Astrocyte (in vitro differentiated cells and primary cell): ENCODE measurements around the gene MYO1F. TPM values are rescaled to one million over a fixed set of nuclear protein-coding genes. Genes with fewer than 3 reads are reported as not detected.

Experiments
- DNase-seq: peaks from one replicate; pipeline ENCODE4 v3.0.0-alpha.2; 2010; ENCODE audit warnings: low read depth
- FAIRE-seq: peaks from 2 replicates; lab custom pipeline; 2011; peaks lifted over from hg19 to GRCh38; lab: Jason Lieb, UNC
- H2AFZ ChIP-seq: 2 replicates; pipeline ENCODE4 v1.6.0; 2012; ENCODE audit warnings: low read depth, low read length, inconsistent platforms
- H3K27ac ChIP-seq: 2 replicates; pipeline ENCODE4 v1.5.1; 2011; ENCODE audit warnings: low read depth, low read length, inconsistent platforms
- H3K27me3 ChIP-seq: 2 replicates; pipeline ENCODE4 v1.6.0; 2011; ENCODE audit warnings: low read length, inconsistent platforms; ENCODE audit not compliant: insufficient read depth
- H3K36me3 ChIP-seq: 2 replicates; pipeline ENCODE4 v1.5.1; 2011; ENCODE audit warnings: low read length, inconsistent platforms; ENCODE audit not compliant: insufficient read depth
- H3K4me1 ChIP-seq: 2 replicates; pipeline ENCODE4 v1.5.1; 2011; ENCODE audit warnings: low read length, inconsistent platforms; ENCODE audit not compliant: insufficient read depth
- H3K4me2 ChIP-seq: 2 replicates; pipeline ENCODE4 v1.6.0; 2012; ENCODE audit warnings: low read length, inconsistent platforms
- H3K4me3 ChIP-seq: 2 replicates; pipeline ENCODE4 v1.5.1; 2011; ENCODE audit warnings: low read depth, mild to moderate bottlenecking, low read length, inconsistent platforms; ENCODE audit not compliant: insufficient read depth
- H3K79me2 ChIP-seq: 2 replicates; pipeline ENCODE4 v1.6.0; 2012; ENCODE audit warnings: mild to moderate bottlenecking, low read length, inconsistent platforms; ENCODE audit not compliant: insufficient read depth
- H3K9ac ChIP-seq: 2 replicates; pipeline ENCODE4 v1.6.0; 2012; ENCODE audit warnings: mild to moderate bottlenecking, low read length, inconsistent platforms
- H3K9me3 ChIP-seq: 2 replicates; pipeline ENCODE4 v1.5.1; 2012; ENCODE audit warnings: low read depth, mild to moderate bottlenecking, low read length, inconsistent platforms; ENCODE audit not compliant: insufficient read depth
- H4K20me1 ChIP-seq: 2 replicates; pipeline ENCODE4 v1.6.0; 2012; ENCODE audit warnings: low read length, inconsistent platforms; ENCODE audit not compliant: insufficient read depth
- H3K27ac Mint-ChIP-seq: one replicate; pipeline ENCODE4 v1.8.0; 2021; ENCODE audit warnings: mild to moderate bottlenecking, mixed read lengths; ENCODE audit not compliant: unreplicated experiment
- H3K27me3 Mint-ChIP-seq: one replicate; pipeline ENCODE4 v1.8.0; 2021; ENCODE audit warnings: low read depth, mixed read lengths; ENCODE audit not compliant: unreplicated experiment
- H3K36me3 Mint-ChIP-seq: one replicate; pipeline ENCODE4 v1.8.0; 2021; ENCODE audit warnings: low read depth, mixed read lengths; ENCODE audit not compliant: unreplicated experiment
- H3K4me1 Mint-ChIP-seq: one replicate; pipeline ENCODE4 v1.8.0; 2021; ENCODE audit warnings: low read depth, mixed read lengths; ENCODE audit not compliant: unreplicated experiment
- H3K4me3 Mint-ChIP-seq: one replicate; pipeline ENCODE4 v1.8.0; 2021; ENCODE audit warnings: mild to moderate bottlenecking, moderate library complexity, mixed read lengths; ENCODE audit not compliant: unreplicated experiment
- H3K9me3 Mint-ChIP-seq: one replicate; pipeline ENCODE4 v1.8.0; 2021; ENCODE audit warnings: mild to moderate bottlenecking, mixed read lengths; ENCODE audit not compliant: unreplicated experiment
- CTCF ChIP-seq: IDR thresholded peaks from 2 replicates; pipeline ENCODE4 v1.5.1; 2011; ENCODE audit warnings: low read depth, mild to moderate bottlenecking, inconsistent platforms, low read length, moderate library complexity; ENCODE audit not compliant: insufficient read depth
- EZH2 ChIP-seq: IDR thresholded peaks from 2 replicates; pipeline ENCODE4 v1.6.1; 2012; ENCODE audit warnings: mild to moderate bottlenecking, low read length, inconsistent platforms; ENCODE audit not compliant: insufficient read depth
- total RNA-seq: library from RNA; stranded (reverse); gene quantifications from 2 replicates; pipeline ENCODE4 v1.2.1, GENCODE V29; 2021

MYO1F gene
- total RNA-seq, 1 donor from 2014 or later, result 0.23 TPM

- H3K27ac ChIP-seq, result no peak overlapping the region
- H3K9ac ChIP-seq, result no peak overlapping the region
- H3K79me2 ChIP-seq, result peaks cover 3% of the 10 kb centered on the region
- Mint-ChIP-seq H3K9me3 (no peaks in the 10 kb centered on the region), H3K36me3 (no peaks in the 10 kb centered on the region), H3K27ac (no peak overlapping the region), H3K27me3 (no peaks in the 10 kb centered on the region), H3K4me1 (peaks cover 7% of the 10 kb centered on the region), H3K4me3 (peak overlapping the region; percentile 73)
- H3K9me3 ChIP-seq, result no peaks in the 10 kb centered on the region
- H3K4me1 ChIP-seq, result peaks cover 7% of the 10 kb centered on the region
- H4K20me1 ChIP-seq, result no peaks in the 10 kb centered on the region
- FAIRE-seq (no peak), DNase-seq (no peak)
- no peak overlapping the region for H3K4me3 ChIP-seq
- no peaks in the 10 kb centered on the region for H3K36me3 ChIP-seq
- TF ChIP-seq CTCF (no peak), EZH2 (no peak)
- H2AFZ ChIP-seq, result no peak overlapping the region
- no peaks in the 10 kb centered on the region for H3K27me3 ChIP-seq
- H3K4me2 ChIP-seq, result peak overlapping the region; percentile 91
These were observed 64.9 kb downstream of the MYO1F start for GRCh38 chr19:8512115-8512967.

GRCh38 chr19:8511573-8512101 is 65.6 kb downstream of the MYO1F start:
- no peaks in the 10 kb centered on the region for H4K20me1 ChIP-seq
- Mint-ChIP-seq H3K9me3 (no peaks in the 10 kb centered on the region), H3K36me3 (no peaks in the 10 kb centered on the region), H3K4me1 (peaks cover 7% of the 10 kb centered on the region), H3K4me3 (no peak overlapping the region), H3K27me3 (no peaks in the 10 kb centered on the region), H3K27ac (no peak overlapping the region)
- no peak overlapping the region for H3K9ac ChIP-seq
- no peaks in the 10 kb centered on the region for H3K27me3 ChIP-seq
- peaks cover 7% of the 10 kb centered on the region for H3K4me1 ChIP-seq
- no peaks in the 10 kb centered on the region for H3K36me3 ChIP-seq
- peaks cover 3% of the 10 kb centered on the region for H3K79me2 ChIP-seq
- H2AFZ ChIP-seq, result no peak overlapping the region
- no peak for TF ChIP-seq CTCF
- TF ChIP-seq EZH2, result no peak
- H3K27ac ChIP-seq, result no peak overlapping the region
- no peak overlapping the region for H3K4me2 ChIP-seq
- no peak for FAIRE-seq
- H3K9me3 ChIP-seq, result no peaks in the 10 kb centered on the region
- no peak overlapping the region for H3K4me3 ChIP-seq
- no peak for DNase-seq
